ENCODE measurements around the gene MAPK1IP1L.

- TF ChIP-seq EZH2 (IDR thresholded peaks at IDR 0.05; ENCODE audit: insufficient read depth, poor library complexity, severe bottlenecking) (no peak), EZH2phosphoT487 (IDR thresholded peaks at IDR 0.05; ENCODE audit: insufficient read depth, low read depth) (no peak)
Observed at GRCh38 chr14:55094292-55095157, 43.1 kb downstream of the MAPK1IP1L start.

Data from GM23248 (cell line).